GM10266 (cell line): ENCODE results near the gene KHDC4.
"Not testable (repeated sequence)": the region's sequence is repeated elsewhere in the genome, so short reads cannot be mapped to it uniquely, and the experiment has no call there.

Experiments
- DNase-seq: peaks from one replicate; pipeline ENCODE4 v3.0.0; 2012; ENCODE audit errors: extremely low spot score
- TF ChIP-seq, protein P1 (sequence below): IDR thresholded peaks from 2 replicates; pipeline ENCODE4 v1.5.1; 2012; ENCODE audit warnings: mild to moderate bottlenecking, low read depth; ENCODE audit not compliant: control insufficient read depth, insufficient read depth; ENCODE audit errors: missing control alignments

KHDC4 gene

GRCh38 chr1:155897746-155898145 lies 36.5 kb downstream of the KHDC4 start:
- no peak for DNase-seq
- TF ChIP-seq, protein P1, sequence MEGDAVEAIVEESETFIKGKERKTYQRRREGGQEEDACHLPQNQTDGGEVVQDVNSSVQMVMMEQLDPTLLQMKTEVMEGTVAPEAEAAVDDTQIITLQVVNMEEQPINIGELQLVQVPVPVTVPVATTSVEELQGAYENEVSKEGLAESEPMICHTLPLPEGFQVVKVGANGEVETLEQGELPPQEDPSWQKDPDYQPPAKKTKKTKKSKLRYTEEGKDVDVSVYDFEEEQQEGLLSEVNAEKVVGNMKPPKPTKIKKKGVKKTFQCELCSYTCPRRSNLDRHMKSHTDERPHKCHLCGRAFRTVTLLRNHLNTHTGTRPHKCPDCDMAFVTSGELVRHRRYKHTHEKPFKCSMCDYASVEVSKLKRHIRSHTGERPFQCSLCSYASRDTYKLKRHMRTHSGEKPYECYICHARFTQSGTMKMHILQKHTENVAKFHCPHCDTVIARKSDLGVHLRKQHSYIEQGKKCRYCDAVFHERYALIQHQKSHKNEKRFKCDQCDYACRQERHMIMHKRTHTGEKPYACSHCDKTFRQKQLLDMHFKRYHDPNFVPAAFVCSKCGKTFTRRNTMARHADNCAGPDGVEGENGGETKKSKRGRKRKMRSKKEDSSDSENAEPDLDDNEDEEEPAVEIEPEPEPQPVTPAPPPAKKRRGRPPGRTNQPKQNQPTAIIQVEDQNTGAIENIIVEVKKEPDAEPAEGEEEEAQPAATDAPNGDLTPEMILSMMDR = no peak

- not testable (repeated sequence) for DNase-seq
These were observed 37.7 kb downstream of the KHDC4 start for GRCh38 chr1:155896476-155896875.

- DNase-seq = not testable (repeated sequence)
These were observed 38.6 kb downstream of the KHDC4 start for GRCh38 chr1:155895617-155896016.

DNA sequence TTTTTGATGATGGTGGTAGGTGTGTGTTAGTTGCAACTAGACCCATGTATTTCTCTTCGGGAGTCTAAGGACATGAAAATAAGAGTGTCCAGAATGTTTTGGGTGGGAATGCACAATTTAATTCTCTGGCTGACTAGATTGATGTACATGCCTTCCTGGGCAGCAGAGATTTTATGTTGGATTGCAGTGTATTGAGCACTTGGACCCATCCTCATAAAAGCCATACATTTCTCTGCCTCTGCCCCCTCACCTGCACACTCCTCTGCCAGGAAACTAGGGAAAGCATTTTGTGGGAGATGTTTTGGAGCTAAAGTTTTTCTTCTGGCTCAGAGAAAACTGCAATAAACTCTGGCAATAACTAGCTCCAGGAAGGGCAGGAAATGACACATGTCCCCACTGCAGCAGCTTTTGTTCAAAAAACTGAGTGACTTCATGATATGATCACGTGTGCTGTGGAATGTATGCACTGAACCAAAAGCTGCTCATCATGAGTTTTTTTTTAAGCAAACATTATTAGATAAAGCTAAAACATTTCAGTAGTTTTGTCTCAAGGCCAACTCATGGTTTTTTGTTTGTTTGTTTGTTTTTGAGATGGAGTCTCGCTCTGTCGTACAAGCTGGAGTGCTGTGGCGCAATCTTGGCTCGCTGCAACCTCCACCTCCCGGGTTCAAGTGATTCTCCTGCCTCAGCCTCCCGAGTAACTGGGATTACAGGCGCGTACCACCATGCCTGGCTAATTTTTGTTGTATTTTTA lies 40.6 kb downstream of the KHDC4 start:
- TF ChIP-seq, protein P1 = no peak
- DNase-seq = no peak

DNA sequence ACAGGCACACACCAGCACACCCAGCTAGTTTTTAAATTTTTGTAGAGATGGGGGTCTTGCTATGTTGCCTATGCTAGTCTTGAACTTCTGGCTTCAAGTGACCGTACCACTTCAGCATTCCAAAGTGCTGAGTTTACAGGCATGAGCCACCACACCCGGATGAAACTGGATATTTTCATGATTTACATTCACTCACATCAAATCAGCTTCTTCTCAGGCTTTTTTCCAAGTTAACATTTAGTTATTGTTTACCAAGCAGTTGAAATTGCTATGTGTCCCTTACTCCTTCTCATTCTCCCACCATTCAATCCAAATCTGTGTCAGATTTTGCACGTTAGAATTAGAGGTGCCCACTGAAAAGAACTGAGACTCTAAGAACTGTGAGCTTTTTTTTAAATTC lies 41.4 kb downstream of the KHDC4 start:
- no peak for DNase-seq
- TF ChIP-seq, protein P1 = no peak

DNA sequence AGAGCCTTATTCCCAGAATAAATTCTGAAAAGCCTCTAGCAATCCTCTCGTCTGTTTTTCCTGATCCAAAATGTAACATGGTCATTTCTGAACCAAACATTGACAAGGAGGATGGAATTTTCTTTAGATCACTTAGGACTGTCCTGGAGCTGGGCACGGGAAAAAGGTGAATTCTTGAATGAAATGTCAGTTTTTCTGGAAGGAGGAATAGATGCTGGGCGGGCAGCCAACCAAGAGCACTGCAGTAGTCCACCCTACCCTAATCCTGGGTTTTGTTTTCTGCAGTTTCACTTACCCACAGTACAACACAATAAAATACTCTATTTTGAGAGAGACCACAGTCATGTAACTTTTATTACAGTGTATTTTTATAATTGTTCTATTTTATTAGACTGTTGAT lies 44.0 kb downstream of the KHDC4 start:
- TF ChIP-seq, protein P1 = no peak
- DNase-seq = no peak

DNA sequence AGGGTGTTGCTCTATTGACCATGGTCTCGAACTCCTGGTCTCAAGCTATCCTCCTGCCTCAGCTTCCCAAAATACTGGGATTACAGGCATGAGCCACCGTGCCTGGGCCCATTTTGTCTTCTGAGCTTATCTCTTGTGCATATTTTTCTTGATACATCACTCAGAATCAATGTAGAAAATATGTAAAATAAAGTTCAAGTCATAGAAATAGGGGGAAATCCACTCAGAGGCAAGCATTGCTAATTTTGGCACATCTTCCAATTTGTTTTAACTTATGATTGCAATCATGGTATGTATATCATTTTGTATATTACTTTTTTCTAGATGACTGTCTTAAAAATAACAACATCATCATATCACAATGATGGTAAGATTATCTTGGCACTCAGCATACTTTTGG lies 44.6 kb downstream of the KHDC4 start:
- no peak for DNase-seq
- TF ChIP-seq, protein P1 = no peak

- DNase-seq = no peak
These were observed 45.7 kb downstream of the KHDC4 start for GRCh38 chr1:155888481-155888880.

More at GRCh38 chr1:155888481-155888880, 45.7 kb downstream of the KHDC4 start:
- TF ChIP-seq, protein P1 = no peak
